Stimulated activated CD8-positive, alpha-beta memory T cell treated with anti-CD3 and anti-CD28 coated beads, Interleukin-2, amount 100 ng/mL, for 48 hours (primary cell): ENCODE measurements around the gene GRID2.

Source experiments
- DNase-seq, 2 donors: peaks; one replicate each; pipeline ENCODE4 v3.0.0-alpha.2; 2020; ENCODE audit warnings: low read depth in 2 of 2

GRID2 gene

DNA sequence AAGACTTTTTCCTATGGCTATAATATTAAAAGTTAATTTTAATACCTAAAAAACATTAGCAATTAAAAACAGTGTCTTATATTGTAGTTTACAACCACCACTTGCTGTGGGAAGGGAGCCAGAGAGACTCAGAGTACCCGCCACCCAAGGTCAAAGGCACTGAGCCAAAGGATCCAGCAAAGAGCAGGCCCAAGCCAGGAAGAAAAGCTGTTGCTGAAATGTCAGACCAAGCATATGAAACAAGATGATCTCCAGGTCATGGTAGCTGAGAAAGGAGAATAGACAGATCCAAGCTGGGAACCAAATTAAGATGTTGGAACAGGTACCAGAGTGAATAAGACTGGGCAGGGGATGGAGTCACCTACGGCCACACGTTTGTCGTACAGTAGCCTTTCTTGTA lies 1506.0 kb downstream of the GRID2 start:
- DNase-seq: no peak

DNA sequence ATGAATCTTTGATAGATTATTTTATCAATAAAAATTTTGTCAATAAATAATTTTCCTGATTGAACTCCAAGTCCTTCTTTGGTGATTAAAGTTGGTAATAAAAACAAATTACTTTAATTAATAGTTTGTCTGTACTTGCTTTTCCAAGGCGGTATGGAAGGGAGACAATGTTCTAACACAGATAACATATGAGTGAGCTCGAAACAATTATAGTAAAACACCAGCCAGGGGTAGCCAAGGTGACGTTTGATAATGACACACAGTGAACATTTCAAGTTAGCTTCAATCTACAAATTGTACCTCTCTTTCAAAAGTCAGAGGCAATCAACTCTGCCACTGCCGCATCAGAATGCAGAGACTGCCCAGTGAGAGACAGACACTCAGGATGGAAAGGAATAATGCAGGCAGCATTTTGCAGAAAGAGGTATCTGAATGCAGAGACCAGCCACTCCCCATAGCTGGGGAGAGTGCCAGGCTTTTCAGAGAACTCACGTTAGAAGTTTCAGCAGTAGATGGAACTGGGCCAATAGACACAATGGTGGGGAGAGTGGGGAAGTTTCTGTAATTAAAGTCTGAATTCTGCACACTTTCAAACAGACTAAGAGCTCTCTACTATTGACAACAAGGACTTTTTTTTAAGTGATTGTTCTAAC lies 1506.7 kb downstream of the GRID2 start:
- DNase-seq: no peak

DNA sequence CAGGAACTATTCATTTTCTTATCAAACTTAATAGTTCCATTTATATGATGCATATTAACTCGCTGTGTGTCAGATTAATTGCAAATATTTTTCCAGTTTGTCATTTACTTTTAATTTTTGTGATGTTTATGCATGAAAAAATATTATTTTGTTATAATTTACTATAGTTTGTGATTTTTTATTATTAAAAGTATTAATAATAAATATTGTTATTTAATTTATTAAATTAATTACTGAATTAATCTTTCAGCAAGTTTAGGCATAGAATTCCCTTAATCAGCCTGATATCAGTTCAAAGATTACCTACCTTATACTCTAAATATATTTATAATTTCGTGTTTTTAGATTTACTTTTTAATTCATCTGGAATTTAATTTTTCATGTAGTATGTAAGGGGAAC lies 1509.3 kb downstream of the GRID2 start:
- DNase-seq: no peak

DNA sequence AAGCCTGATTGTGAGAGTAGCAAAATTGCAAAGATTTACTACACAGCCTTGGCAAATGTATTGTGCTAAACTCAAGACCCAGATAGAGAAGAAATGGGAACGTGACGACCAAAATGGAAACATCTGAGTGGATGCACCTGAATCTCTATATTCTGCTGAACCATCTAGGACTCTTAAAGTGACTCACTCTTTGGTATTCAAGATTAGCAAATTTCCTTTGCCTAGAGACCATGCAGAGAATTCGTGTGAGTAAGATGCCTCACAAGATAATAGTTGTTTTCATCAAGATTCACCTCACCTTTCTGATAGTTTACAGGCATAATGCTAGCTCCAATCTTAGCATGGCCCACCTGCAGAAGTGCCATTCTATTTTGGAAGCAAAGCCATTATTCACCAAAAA lies 1510.4 kb downstream of the GRID2 start:
- DNase-seq: no peak

DNA sequence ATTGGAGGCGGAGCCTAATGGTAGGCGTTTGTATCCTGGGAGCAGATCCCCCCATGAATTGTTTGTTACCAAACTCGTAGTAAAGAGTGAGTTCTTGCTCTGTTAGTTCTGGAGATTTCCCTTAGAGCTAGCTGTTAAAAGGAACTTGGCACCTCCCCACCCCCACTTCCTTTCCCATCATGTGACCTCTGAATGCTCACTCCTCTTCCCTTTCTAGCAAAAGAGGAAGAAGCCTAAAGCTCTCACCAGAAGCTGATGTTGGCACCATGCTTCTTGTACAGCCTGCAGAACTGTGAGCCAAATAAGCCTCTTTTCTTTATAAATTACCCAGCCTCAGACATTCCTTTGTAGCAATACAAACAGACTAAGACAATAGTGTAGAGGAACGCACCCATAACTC lies 1511.0 kb downstream of the GRID2 start:
- DNase-seq: no peak
